ENCODE data around the gene CTSO. TPM values are rescaled to one million over a fixed set of nuclear protein-coding genes. Genes with fewer than 3 reads are reported as not detected.

CTSO gene
- total and polyA plus RNA-seq, 5 experiments from 2014 or later = 15.2 to 39.6 (median 36.8) TPM

GRCh38 chr4:155891058-155891457 is 62.6 kb downstream of the CTSO start:
- Mint-ChIP-seq H3K36me3 (peaks cover 0 to 9% (median 0%) of the 10 kb centered on the region in 3 donors), H3K27ac (no peak overlapping the region), H3K9me3 (peaks cover 0 to 13% (median 3%) of the 10 kb centered on the region in 9 donors), H3K4me3 (no peak overlapping the region), H3K4me1 (no peaks in the 10 kb centered on the region), H3K27me3 (peaks cover 8 to 42% (median 26%) of the 10 kb centered on the region in 5 donors)
- POLR2A ChIA-PET = no interaction called here
- ATAC-seq (no peak), DNase-seq (no peak)

GRCh38 chr4:155889946-155890345 is 63.7 kb downstream of the CTSO start:
- POLR2A ChIA-PET = no interaction called here

GRCh38 chr4:155889031-155889793 is 64.5 kb downstream of the CTSO start:
- ATAC-seq = no peak
- Mint-ChIP-seq H3K4me3 (no peak overlapping the region), H3K9me3 (peaks cover 0 to 9% (median 0%) of the 10 kb centered on the region in 9 donors), H3K36me3 (peaks cover 0 to 9% (median 0%) of the 10 kb centered on the region in 3 donors), H3K4me1 (no peaks in the 10 kb centered on the region), H3K27me3 (peaks cover 8 to 41% (median 25%) of the 10 kb centered on the region in 5 donors), H3K27ac (no peak overlapping the region)
- POLR2A ChIA-PET = no interaction called here
- no peak for DNase-seq

More at GRCh38 chr4:155889946-155890345, 63.7 kb downstream of the CTSO start:
- no peak overlapping the region for H3K4me3 Mint-ChIP-seq
- H3K27me3 Mint-ChIP-seq = peaks cover 8 to 42% (median 26%) of the 10 kb centered on the region in 5 donors
- H3K9me3 Mint-ChIP-seq = peaks cover 0 to 11% (median 0%) of the 10 kb centered on the region in 9 donors
- peaks cover 0 to 9% (median 0%) of the 10 kb centered on the region in 3 donors for H3K36me3 Mint-ChIP-seq
- ATAC-seq (no peak), DNase-seq (no peak)
- H3K27ac Mint-ChIP-seq = no peak overlapping the region
- H3K4me1 Mint-ChIP-seq = no peaks in the 10 kb centered on the region

DNA sequence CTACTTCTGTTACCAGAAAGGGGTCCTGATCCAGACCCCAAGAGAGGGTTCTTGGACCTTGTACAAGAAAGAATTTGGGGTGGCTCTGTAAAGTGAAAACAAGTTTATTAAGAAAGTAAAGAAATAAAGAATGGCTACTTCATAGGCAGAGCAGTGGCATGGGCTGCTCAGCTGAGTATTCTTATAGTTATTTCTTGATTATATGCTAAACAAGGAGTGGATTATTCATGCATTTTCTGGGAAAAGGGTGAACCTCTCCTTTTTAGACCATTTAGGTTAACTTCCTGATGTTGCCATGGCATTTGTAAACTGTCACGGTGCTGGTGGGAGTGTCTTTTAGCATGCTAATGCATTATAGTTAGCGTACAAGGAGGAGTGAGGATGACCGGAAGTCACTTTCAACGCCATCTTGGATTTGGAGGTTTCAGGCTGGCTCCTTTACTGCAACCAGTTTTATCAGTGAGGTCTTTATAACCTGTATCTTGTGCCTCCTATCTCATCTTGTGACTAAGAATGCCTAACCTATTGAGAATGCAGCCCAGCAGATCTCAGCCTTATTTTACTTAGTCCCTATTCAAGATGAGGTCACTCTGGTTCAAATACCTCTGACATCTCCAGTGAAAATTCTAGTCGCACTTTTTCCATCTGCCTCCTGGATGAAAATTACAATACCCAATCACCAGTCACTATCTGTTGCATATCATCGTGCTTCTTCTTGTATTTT is 65.7 kb downstream of the CTSO start:
- ATAC-seq (no peak), DNase-seq (no peak)
- Mint-ChIP-seq H3K4me3 (no peak overlapping the region), H3K36me3 (peaks cover 0 to 12% (median 0%) of the 10 kb centered on the region in 3 donors), H3K9me3 (peaks cover 0 to 7% (median 2%) of the 10 kb centered on the region in 9 donors), H3K27ac (no peak overlapping the region), H3K27me3 (peaks cover 8 to 29% (median 22%) of the 10 kb centered on the region in 5 donors), H3K4me1 (no peaks in the 10 kb centered on the region)
- POLR2A ChIA-PET = no interaction called here

GRCh38 chr4:155887045-155887444 is 66.6 kb downstream of the CTSO start:
- Mint-ChIP-seq H3K27me3 (peaks cover 8 to 22% (median 18%) of the 10 kb centered on the region in 5 donors), H3K9me3 (peaks cover 0 to 7% (median under 1%) of the 10 kb centered on the region in 9 donors), H3K27ac (no peak overlapping the region), H3K4me3 (no peak overlapping the region), H3K4me1 (no peaks in the 10 kb centered on the region), H3K36me3 (peaks cover 0 to 6% (median 0%) of the 10 kb centered on the region in 3 donors)
- DNase-seq (no peak), ATAC-seq (no peak)
- POLR2A ChIA-PET = no interaction called here

DNA sequence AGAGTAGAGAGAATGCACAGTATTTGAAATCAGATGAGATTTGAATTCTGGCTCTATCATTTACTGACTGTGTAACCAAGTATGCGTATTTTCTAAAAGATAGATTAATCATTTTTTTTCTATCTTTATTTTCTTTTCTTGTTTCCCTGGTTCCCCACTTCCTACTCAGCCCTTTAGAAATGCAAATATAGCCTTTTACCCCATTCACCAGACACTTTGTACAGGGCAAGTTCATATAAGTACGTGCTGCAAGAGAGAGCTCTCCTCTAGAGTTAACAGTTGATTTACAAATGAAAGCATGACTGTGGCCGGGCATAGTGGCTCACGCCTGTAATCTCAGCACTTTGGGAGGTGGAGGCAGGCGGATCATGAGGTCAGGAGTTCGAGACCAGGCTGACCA is 68.0 kb downstream of the CTSO start:
- POLR2A ChIA-PET = no interaction called here
- no peak for ATAC-seq
- H3K4me1 Mint-ChIP-seq = no peaks in the 10 kb centered on the region
- H3K36me3 Mint-ChIP-seq = peaks cover 0 to 4% (median 0%) of the 10 kb centered on the region in 3 donors
- peaks cover 0 to 3% (median 0%) of the 10 kb centered on the region in 9 donors for H3K9me3 Mint-ChIP-seq
- peaks cover 3 to 16% (median 11%) of the 10 kb centered on the region in 5 donors for H3K27me3 Mint-ChIP-seq
- no peak overlapping the region for H3K27ac Mint-ChIP-seq
- no peak for DNase-seq
- no peak overlapping the region for H3K4me3 Mint-ChIP-seq

GRCh38 chr4:155883895-155884294 is 69.8 kb downstream of the CTSO start:
- Mint-ChIP-seq H3K27me3 (peaks cover 0 to 17% (median 5%) of the 10 kb centered on the region in 5 donors), H3K27ac (no peak overlapping the region), H3K36me3 (peaks cover 0 to 4% (median 0%) of the 10 kb centered on the region in 3 donors), H3K4me1 (no peaks in the 10 kb centered on the region), H3K9me3 (peaks cover 0 to 3% (median 0%) of the 10 kb centered on the region in 9 donors), H3K4me3 (no peak overlapping the region)
- POLR2A ChIA-PET = no interaction called here
- ATAC-seq (no peak), DNase-seq (no peak)

DNA sequence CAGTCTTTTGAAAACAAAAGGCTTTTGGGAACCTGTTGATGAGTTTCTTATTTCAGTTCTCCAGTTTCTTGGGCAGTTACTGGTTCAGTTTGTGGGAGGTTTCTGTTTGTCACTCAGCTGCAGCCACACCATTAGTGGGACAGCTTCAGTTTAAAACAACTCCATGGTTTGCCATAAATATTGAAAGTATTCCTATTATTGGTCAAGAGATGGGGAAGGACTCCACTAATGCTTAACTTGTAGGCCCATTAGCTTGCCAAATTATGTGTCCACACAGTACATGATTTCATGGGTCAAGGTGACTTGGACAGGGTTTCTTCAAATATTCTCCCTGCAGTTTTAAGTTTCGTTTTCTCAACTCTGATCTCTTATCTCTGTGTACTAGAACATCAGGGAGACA is 72.1 kb downstream of the CTSO start:
- no peak for DNase-seq
- ATAC-seq = no peak
- Mint-ChIP-seq H3K9me3 (peaks cover 0 to 9% (median 3%) of the 10 kb centered on the region in 9 donors), H3K27me3 (peaks cover 0 to 20% (median 3%) of the 10 kb centered on the region in 5 donors), H3K4me1 (no peaks in the 10 kb centered on the region), H3K27ac (no peak overlapping the region), H3K4me3 (no peak overlapping the region), H3K36me3 (peaks cover 0 to 4% (median 0%) of the 10 kb centered on the region in 3 donors)
- POLR2A ChIA-PET = no interaction called here

DNA sequence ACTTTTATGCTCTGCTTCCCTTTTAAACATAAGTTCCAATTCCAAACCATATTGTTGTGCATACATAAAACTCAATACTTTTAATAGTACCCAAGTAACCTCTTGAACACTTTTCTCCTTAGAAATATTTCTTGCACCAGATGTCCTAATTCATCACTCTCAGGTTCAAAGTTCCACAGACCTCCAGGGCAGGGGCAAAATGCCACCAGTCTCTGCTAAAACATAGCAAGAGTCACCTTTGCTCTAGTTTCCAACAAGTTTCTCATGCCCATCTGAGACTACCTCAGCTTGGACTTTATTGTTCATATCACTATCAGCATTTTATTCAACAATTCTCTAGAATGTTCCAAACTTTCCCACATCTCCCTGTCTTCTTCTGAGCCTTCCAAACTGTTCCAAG is 73.9 kb downstream of the CTSO start:
- H3K27me3 Mint-ChIP-seq = peaks cover 0 to 20% (median 3%) of the 10 kb centered on the region in 5 donors
- POLR2A ChIA-PET = no interaction called here
- peaks cover 0 to 4% (median 0%) of the 10 kb centered on the region in 3 donors for H3K36me3 Mint-ChIP-seq
- ATAC-seq (no peak), DNase-seq (no peak)
- no peak overlapping the region for H3K27ac Mint-ChIP-seq
- no peaks in the 10 kb centered on the region for H3K4me1 Mint-ChIP-seq
- peaks cover 0 to 18% (median 3%) of the 10 kb centered on the region in 9 donors for H3K9me3 Mint-ChIP-seq
- no peak overlapping the region for H3K4me3 Mint-ChIP-seq

GRCh38 chr4:155878611-155879010 is 75.1 kb downstream of the CTSO start:
- peaks cover 0 to 4% (median 0%) of the 10 kb centered on the region in 3 donors for H3K36me3 Mint-ChIP-seq
- POLR2A ChIA-PET = no interaction called here
- peak overlapping the region in 1 of 10 donors; percentile 1 for H3K27ac Mint-ChIP-seq
- no peak for DNase-seq
- peaks cover 0 to 18% (median 0%) of the 10 kb centered on the region in 9 donors for H3K9me3 Mint-ChIP-seq
- ATAC-seq = no peak
- no peaks in the 10 kb centered on the region for H3K4me1 Mint-ChIP-seq
- peaks cover 0 to 16% (median 2%) of the 10 kb centered on the region in 5 donors for H3K27me3 Mint-ChIP-seq
- H3K4me3 Mint-ChIP-seq = no peak overlapping the region

DNA sequence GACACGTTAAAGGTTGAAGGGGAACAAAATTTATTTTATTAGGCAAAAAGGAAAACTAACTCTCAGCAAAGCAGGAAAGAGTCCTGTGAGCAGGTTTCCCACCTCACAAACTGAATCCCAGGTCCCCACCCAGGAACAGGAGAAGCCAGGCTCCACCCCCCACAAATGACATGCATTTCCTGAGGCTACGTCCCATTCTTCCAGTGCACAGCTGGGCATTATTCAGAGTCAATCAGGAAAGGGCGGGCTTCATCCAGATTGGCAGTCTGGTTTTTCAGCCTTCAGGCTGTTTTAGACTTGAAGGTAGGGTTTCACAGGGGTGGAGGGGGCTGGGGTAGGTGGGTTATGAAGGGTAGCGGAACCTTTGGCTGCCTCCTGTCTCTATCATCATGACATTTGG is 75.7 kb downstream of the CTSO start:
- no peaks in the 10 kb centered on the region for H3K4me1 Mint-ChIP-seq
- ATAC-seq (no peak), DNase-seq (no peak)
- H3K36me3 Mint-ChIP-seq = peaks cover 0 to under 1% (median 0%) of the 10 kb centered on the region in 3 donors
- peaks cover 0 to 18% (median 0%) of the 10 kb centered on the region in 9 donors for H3K9me3 Mint-ChIP-seq
- H3K27me3 Mint-ChIP-seq = peaks cover 0 to 11% (median 0%) of the 10 kb centered on the region in 5 donors
- no peak overlapping the region for H3K4me3 Mint-ChIP-seq
- POLR2A ChIA-PET = no interaction called here
- no peak overlapping the region for H3K27ac Mint-ChIP-seq

- peaks cover 0 to 6% (median 3%) of the 10 kb centered on the region in 5 donors for H3K27me3 Mint-ChIP-seq
- H3K4me3 Mint-ChIP-seq = no peak overlapping the region
- DNase-seq (no peak), ATAC-seq (no peak)
- H3K4me1 Mint-ChIP-seq = no peaks in the 10 kb centered on the region
- POLR2A ChIA-PET = no interaction called here
- no peak overlapping the region for H3K27ac Mint-ChIP-seq
- H3K36me3 Mint-ChIP-seq = no peaks in the 10 kb centered on the region
- H3K9me3 Mint-ChIP-seq = peaks cover 0 to 18% (median 0%) of the 10 kb centered on the region in 9 donors
Observed at GRCh38 chr4:155875878-155876277, 77.8 kb downstream of the CTSO start.
